HG03521 (cell line): ENCODE data around the gene ADD2.
"Not testable (repeated sequence)": the region's sequence is repeated elsewhere in the genome, so short reads cannot be mapped to it uniquely, and the experiment has no call there.

ENCODE experiments used
- ATAC-seq: cut with Tn5 transposase; IDR thresholded peaks from one replicate; pipeline ENCODE4 v1.9.1; 2021; ENCODE audit warnings: mild to moderate bottlenecking, moderate library complexity; ENCODE audit not compliant: unreplicated experiment

Gene ADD2

DNA sequence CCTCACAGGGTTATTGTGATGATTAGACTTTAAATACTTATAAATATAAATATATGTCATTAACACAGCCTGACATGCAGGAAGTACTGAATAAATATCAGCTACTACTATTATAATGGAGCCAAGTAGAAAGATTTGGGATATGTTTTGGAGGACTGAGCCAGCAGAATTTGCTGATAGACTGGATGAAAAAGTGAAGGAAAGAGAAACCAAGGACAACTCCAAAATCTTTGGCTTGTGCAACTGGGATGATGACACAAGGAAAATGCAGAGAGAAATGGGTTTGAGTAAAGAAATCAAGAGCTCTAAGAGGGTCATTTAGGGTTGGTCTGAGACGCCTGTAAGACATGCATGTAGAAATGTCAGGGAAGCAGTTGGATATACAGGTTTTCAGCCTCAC, 15.6 kb downstream of the ADD2 start:
- ATAC-seq = no peak

DNA sequence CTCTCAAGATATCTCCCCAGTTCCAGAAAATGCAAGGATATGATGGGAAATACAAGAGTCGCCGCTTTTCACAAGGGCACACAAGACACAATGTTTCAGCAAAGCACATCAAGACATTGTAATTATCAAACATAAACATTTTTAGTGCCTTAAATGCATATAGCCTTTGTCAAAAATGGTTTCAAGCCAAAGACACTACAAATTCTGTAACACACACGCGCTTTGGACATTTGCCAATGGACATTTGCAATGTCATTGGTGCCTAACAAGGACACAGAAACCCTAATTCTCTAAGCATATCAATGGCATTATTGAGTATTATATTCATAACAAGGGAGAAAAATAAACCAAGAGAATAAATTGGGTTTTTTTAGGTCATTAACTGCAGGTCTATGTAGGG, 16.1 kb downstream of the ADD2 start:
- no peak for ATAC-seq

DNA sequence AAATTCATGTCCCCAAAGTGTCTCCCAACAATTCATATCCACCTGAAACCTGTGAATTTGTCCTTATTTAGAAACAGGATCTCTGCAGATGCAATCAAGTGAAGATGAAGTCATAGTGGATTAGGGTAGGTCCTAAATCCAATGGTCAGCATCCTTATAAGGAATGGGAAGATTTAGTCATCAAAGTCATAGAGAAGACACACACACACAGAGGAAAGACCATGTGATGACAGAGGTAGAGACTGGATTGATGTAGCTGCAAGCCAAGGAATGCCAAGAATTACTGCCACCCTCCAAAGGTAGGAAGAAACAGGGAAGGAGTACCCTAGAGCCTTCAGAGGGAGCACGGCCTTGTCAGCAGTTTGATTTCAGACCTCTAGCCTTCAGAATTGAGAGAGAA, 17.7 kb downstream of the ADD2 start:
- no peak for ATAC-seq

DNA sequence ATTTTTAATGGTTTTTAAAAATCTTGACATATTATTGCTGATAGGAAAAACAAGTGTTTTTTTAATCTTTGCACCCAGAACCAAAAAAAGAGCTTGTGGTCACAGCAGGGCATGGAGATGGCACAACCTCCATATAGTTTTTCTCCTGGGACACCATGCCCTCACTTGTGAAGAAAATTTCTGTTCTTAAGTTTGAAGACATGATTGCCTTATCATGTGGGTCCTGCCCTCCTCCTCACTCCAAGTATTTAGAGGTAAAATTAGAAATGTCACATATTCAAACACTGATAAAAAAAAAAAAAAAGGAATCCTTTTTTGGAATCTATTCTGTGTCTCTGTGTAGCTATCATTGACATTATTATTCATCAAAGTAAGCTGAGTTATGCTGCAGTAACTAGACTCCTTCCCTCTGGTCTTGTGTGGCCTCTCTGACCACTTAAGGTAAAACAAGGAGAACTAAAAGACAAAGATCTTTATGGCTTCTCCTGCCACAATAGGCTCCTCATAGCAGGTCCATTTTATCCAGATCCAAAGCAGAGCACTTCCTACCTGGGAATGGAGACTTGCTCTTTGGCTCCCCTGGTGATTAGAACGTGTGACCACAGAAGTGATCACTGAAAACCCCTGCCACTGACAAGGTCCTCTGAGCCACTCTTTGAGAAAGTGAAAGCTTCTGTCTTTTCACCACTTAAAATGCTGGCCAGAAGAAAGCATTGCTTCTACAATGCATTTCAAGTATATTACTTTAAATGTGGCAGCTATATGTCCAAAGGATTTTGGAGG, 19.8 kb downstream of the ADD2 start:
- no peak for ATAC-seq

DNA sequence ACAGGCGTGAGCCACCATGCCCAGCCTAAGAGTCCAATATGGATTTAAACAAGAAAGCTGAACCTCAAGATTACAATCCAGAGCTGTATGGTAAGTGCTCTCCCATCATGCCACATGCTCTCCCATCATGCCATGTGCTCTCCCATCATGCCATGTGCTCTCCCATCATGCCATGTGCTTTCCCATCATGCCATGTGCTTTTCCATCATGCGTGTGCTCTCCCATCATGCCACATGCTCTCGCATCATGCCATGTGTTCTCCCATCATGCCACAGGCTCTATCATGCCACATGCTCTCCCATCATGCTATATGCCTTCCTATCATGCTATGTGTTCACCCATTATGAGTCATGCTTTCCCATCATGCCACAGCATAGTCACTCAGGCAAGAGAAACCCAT, 20.7 kb downstream of the ADD2 start:
- no peak for ATAC-seq

DNA sequence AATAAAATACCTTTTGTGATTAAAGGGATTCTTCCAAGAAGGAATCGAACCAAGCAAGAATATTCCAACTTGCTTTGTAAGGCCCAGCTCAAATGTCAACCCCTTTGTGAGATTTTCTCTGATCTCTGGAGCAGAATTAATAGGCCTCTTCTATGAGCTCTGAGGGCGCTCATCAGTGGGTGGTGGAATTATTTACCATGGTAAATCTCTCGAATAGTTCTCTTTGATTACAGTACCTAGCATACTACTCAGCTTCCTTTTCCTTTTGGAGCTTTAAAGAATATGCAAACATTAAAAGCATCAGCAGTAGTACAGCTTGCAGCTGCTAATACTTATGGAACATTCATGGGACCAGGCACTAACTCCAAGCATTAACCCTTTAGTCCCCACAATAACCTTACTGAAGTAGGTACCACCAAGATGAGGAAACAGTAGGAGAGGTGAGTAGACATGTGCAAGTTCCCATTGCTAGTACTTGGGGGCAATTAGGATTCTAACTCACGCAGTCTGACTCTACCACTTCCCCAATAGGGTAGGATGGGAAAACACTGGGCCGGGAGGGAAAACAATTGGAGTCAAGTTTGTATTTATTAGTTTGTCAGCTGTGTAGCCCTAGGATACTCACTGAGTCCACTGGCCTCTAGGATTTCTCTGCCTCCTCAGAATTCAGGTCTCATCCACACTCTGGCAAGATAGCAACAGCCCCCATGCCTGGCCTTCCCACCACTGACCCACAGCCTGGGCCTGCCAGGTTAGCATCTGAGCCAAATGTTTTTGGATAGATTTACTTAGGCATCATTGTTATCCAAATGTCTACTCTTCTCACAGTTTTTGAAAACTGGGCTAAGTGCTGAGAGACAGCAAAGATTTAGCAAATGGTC, 21.7 kb downstream of the ADD2 start:
- no peak for ATAC-seq

DNA sequence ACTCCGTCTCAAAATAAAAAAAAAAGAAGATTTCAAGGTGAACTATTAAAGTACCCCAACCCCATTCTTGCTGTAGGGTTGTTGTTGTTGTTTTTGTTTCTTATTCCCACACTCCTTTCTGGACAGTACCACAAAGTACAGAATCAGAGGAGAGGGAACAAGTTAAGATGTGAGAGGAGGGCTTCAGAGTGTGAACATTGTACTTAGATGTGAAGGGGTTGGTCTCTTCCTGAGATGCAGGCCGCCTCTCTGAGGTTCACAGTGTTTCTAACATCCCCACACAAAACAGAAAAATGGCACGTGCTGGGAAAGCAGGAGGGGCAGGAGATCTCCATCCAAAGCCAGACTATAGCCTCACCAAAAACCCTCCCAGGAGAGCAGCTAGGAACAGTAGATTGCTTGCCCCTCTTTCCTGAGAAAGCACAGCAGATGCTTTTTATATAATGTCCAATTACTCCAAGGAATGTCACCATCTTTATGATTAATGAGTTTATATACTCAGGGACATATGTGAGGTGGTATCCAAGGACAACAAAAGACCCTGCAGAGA, 22.6 kb downstream of the ADD2 start:
- no peak for ATAC-seq

DNA sequence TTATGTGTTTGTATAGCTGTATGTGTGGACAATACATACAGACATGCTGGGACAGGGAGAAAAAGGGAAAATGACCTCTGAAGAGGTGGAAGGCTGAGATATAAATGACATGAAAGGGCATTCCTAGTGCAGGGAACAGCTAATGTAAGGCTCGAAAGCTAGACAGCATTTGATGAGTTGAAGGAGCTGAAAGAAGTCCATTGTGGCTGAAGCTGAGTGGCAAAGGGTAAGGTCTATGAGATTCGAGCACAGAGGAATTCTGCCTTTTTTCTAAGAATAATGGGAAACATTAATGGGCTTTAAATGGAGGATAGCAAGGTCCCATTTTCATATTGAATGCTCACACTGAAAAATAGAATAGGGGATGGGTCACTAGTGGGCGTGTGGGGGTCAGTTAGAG, 23.6 kb downstream of the ADD2 start:
- no peak for ATAC-seq

DNA sequence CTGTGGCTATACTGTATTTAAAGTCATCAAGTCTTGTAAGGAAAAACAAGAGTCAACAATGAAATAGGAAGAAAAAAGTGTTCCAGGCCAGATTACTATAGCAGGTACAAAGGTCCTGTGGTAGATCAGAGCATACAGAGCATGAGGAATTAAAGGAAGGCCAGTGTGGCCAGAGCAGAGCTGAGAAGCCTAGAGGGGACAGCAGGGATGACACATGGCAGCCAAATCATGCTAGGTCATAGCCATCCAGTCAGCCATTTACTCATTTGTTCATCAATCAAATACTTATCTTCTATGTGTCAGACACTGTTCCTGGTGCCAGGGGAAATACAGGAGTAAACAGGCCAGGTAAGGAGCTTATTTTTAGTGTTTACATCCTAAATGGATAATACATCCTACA, 24.3 kb downstream of the ADD2 start:
- no peak for ATAC-seq

DNA sequence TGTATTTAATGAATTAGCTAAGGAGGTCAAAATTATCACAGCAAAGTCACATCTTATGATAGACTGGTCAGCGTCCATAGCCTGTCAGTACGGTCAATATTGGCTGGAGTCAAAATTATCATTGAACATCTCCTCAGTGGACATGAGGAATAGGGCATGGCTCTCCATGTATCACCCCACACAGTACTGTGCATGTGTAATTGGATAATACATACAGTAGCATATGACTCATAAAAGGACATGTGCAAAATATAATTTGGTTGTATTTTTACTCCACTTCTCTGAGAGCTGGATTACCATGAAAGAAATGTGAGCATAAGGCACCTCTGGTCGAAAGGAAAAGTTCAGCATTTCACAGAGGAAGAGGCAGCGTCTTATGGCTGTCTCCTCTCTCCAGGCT, 24.9 kb downstream of the ADD2 start:
- ATAC-seq = no peak

DNA sequence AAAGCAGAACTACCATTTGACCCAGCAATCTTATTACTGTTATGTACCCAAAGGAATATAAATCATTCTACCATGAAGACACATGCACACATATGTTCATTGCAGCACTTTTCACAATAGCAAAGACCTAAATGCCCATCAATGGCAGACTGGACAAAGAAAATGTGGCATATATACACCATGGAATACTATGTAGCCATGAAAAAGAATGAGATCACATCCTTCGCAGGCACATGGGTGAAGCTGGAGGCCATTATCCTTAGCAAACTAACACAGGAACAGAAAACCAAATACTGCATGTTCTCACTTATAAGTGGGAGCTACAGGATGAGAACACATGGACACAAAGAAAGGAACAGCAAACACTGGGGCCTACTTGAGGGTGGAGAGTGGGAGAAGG, 28.5 kb downstream of the ADD2 start:
- ATAC-seq = not testable (repeated sequence)

DNA sequence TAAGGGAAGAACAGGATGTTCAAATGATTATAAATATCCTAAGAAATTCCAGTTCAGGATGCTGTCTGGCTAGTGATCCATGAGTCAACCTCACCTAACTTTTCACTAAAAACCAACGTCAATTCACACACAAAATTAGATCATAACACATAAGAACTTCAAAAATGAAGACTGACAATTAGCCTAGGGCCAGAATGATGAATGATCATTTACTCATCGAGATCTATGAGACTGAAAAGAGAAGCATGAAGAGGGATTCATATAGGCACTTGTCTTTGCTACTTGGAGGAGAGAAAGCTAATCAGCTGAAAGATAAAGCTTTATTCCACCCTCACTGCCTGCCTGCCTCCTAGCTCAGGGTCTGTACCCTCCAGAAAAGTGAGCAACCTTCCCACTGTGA, 29.8 kb downstream of the ADD2 start:
- no peak for ATAC-seq

DNA sequence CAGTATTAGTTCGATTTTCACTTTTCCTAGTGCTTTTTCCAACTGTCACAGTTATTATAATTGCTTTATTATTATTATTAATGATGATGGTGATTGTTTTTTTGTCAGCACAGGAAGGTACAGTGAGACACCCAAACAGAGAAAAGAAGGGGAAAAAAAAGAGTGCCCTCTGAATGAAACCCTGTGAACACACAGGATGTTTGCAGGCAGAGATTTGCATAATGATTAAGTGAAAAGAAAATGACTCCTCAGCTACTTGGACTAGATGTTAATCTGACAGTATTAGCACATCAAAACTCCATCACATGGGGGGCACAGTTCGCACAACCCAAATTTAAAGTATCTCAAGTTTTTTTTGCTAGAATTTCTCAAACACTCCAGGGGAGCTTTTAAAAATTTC, 32.9 kb downstream of the ADD2 start:
- no peak for ATAC-seq

DNA sequence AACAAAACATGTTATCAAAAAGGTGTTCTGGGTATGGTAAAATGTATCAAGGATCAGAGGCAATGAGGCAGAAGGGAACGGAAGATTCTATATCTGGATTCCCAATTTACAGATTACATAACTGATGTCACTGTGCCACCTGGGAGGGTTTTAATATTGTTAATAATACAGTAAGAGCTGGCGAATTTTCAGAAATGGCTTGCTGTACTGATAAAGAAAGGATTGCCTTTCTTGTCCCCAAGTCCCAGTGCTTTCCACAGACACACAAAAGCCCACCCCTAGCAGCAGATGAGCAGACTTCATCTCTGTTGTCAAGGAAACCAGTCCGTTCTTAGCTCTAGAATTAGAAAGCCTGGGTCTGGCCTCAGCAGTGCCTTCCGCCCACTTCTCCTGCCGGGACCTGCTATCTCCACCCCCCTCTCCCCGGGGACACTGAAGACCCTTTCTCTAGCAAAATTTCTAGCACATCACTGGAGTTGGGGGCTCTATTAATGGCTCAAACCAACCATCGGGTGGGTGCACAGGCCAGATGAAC, 34.3 kb downstream of the ADD2 start:
- ATAC-seq = no peak

DNA sequence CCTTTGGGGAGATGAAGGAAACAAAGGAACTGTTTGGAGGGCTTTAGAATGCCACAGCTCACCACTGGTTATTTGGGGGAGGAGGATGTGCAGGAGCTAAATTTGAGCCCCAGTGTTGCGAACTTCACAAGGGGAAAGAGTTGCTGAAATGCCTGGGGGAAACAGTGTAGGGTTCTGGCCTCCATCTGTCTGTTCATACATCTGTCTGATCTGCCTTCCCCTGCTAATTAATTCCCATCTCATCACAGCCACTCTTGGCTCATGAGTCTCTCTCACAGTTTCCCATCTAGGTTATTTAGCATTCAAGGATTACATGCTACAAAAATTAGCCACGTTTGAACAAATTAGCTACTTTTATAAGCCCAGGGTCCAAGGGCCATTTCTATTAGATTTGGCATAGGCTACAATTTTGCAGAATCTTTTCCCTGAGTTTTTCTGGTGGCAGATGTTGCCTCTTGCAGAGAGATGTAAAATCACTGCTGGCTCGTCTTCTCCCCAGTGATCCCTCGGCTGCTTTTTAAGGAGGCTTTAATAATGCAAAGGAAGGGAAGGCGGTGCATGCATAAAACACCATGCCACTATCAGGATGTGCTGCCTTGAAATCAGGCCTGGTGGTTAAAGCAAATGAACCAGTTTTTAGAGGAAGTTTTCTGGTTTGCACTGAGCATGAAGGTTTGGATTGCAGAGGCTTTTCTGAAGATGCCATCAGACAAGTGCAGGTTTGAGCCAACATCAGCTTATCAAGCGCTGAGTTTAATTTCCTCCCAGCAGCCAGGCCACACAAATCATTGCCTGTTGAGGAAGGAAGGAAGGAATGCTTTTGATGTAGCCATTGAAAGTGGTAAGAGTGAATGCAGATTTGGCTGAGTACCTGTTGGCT, 35.0 kb downstream of the ADD2 start:
- ATAC-seq = no peak

DNA sequence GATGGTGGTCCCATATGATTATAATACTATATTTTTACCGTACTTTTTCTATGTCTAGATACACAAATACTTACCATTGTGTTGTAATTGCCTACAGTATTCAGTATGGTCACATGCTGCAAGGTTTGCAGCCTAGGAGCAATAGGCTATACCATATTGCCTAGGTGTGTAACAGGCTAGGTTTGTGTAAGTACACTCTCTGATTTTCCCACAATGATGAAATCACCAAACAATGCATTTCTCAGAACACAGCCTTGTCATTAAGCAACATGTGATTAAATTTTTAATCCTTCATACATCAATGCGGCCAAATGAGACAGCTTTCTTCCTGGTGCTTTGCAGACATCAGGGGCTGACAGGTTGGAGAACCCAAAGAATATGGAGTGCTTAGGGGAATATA, 37.3 kb downstream of the ADD2 start:
- ATAC-seq = no peak

DNA sequence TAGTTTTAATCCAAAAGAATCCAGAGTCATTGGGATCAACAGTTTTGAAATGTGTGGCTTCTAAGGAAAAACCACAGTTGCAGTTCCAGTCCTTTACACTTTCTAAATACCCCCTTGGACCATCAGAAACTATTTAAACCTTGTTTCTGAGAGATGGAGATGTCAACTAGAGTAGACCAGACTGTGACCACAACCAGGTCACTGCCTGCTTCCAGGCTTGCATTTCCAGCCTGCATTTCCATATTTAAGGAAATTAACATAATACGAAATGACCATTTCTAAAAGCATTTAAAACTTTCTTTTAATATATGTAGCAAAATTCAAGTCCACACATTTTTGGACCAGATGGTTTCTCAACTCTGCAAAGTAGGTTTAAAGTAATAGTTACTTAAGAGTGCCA, 38.4 kb downstream of the ADD2 start:
- no peak for ATAC-seq

DNA sequence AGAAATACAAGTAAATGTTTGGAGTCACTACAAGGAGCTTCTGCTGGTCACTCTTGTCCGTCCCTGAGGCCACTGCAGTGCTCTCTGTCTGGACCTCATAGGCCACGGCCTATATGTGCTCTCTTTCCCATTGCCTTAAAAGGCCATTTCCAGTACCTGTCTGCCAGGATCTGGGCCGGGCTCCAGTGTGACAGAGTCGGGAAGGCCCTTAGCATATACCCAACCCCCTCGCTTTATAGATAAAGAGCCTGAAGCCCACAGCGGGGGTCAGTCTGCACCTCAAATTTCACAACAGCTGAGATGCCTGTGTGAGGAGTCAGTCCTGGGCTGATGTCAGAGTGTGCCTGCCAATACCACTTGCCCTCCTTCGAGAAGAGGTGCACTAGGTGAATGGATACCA, 39.9 kb downstream of the ADD2 start:
- no peak for ATAC-seq

DNA sequence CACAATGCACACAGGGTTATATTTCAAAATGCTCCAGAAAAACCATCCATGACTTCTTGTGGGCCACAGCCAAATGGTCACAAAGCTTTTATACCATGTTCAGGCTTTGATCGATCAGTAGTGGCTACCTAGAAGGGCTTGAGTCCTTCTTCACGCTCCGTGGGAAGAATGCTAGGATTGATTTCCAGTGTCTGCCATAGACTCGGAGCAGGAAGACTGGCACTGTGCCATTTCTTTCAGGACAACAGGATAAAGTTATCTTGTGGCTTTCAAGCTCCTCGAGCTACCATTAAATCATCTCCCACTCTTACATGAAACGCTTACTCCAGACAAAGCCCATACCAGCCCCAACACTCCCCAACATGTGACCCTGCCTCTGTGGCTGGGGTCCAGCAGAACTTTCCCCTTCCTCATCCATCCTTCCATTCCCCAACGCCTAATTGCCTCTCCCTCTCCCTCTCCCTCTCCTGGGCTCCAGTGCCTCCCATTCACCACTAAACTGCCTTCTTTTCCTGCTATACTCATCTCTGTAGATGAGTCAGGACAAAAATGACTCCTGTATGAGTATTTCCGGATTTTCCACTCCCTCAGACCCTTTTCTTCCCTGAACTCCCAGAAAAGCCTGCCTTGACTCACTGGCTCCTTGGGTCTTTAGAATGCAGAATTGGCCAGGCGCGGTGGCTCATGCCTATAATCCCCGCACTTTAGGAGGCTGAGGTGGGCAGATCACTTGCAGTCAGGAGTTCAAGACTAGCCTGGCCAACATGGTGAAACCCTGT, 40.9 kb downstream of the ADD2 start:
- ATAC-seq = no peak

DNA sequence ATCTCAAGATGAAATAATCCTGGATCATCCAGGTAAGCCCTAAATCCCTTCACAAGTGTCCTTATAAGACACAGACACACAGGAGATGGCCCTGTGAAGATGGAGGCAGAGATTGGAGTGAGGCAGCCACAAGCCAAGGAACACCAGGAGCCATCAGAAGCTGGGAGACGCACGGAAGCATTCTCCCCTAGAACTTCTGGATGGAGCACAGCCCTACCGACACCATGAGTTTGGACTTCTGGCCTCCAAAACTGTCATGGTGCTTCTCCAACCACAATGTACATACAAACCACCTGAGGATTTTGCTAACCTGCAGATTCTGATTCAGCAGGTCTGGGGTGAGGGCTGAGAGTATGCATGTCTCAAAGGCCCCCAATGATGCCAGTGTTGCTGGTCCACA, 42.5 kb downstream of the ADD2 start:
- no peak for ATAC-seq
